HG02938 (cell line): ENCODE data around the gene NCOA3.
A peak's percentile ranks its signal among the peaks of the same experiment; 100 is the strongest.

Experiments used
- ATAC-seq: cut with Tn5 transposase; IDR thresholded peaks from one replicate; pipeline ENCODE4 v1.9.1; 2021; ENCODE audit warnings: mild to moderate bottlenecking, moderate library complexity; ENCODE audit not compliant: unreplicated experiment

The NCOA3 gene

GRCh38 chr20:47596003-47596571, 94.4 kb downstream of the NCOA3 start:
- no peak for ATAC-seq

- no peak for ATAC-seq
Measured at GRCh38 chr20:47597090-47597489, 95.4 kb downstream of the NCOA3 start.

- no peak for ATAC-seq
Measured at GRCh38 chr20:47598911-47599744, 97.4 kb downstream of the NCOA3 start.

GRCh38 chr20:47600967-47601547, 99.4 kb downstream of the NCOA3 start:
- ATAC-seq, result no peak

GRCh38 chr20:47603260-47603659, 101.6 kb downstream of the NCOA3 start:
- no peak for ATAC-seq

GRCh38 chr20:47605673-47606413, 104.2 kb downstream of the NCOA3 start:
- no peak for ATAC-seq

GRCh38 chr20:47606414-47606982, 104.8 kb downstream of the NCOA3 start:
- ATAC-seq, result no peak

GRCh38 chr20:47606983-47607613, 105.4 kb downstream of the NCOA3 start:
- no peak for ATAC-seq

GRCh38 chr20:47609001-47609400, 107.3 kb downstream of the NCOA3 start:
- ATAC-seq, result no peak

GRCh38 chr20:47610247-47610944, 108.7 kb downstream of the NCOA3 start:
- peak; percentile 67 for ATAC-seq

GRCh38 chr20:47610945-47611250, 109.2 kb downstream of the NCOA3 start:
- peak; percentile 4 for ATAC-seq

- no peak for ATAC-seq
Measured at GRCh38 chr20:47611785-47612184, 110.1 kb downstream of the NCOA3 start.

- no peak for ATAC-seq
Measured at GRCh38 chr20:47612670-47613069, 111.0 kb downstream of the NCOA3 start.

- ATAC-seq, result no peak
Measured at GRCh38 chr20:47614703-47615309, 113.1 kb downstream of the NCOA3 start.

GRCh38 chr20:47618479-47618878, 116.8 kb downstream of the NCOA3 start:
- no peak for ATAC-seq

GRCh38 chr20:47620808-47621805, 119.4 kb downstream of the NCOA3 start:
- no peak for ATAC-seq

GRCh38 chr20:47622118-47622665, 120.5 kb downstream of the NCOA3 start:
- no peak for ATAC-seq

- no peak for ATAC-seq
Measured at GRCh38 chr20:47623206-47623605, 121.5 kb downstream of the NCOA3 start.
